ENCODE data around the gene DUSP10. TPM values are rescaled to one million over a fixed set of nuclear protein-coding genes. Genes with fewer than 3 reads are reported as not detected.

The DUSP10 gene
- total RNA-seq, 1 donor from 2014 or later = 2.6 TPM

DNA sequence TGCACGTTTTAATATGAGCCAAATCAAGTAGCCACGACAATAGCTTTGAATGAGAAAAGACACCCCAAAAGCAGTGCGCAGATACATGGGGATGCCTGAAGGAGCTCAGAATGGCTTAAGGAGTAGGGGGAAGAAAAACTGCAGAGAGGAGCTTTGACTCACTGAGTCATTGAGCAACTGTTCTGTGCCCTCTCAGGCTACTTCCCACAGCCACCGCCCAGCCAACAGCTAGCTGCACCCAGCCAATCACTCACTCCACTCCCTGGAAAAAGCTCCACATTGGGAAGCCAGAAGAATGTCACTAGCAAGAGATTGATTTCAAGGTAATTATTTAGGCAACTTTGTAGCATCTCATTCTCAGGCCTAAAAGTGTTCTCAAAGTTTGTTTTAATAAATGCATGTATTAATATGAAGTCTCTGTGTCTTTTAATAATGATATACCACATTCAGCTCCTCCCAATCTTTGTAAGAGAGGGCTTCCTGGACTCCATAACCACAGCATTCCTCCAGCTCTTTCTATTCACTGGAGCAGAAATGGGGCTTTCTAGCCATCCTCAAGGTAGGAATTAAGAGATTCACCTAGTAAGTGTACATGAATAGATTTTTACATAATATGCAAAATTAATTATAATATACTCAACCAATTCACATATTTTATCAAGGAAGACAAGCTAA, 16.8 kb downstream of the DUSP10 start:
- H3K36me3 Mint-ChIP-seq = peaks cover 2% of the 10 kb centered on the region
- Histone ChIP-seq H3K27ac (no peak overlapping the region), H3K4me2 (no peak overlapping the region), H3K36me3 (no peaks in the 10 kb centered on the region), H3K27me3 (no peaks in the 10 kb centered on the region), H2AFZ (replicated peaks) (no peak overlapping the region), H3K4me1 (peaks cover 2% of the 10 kb centered on the region), H3K9me3 (ENCODE audit: low read depth) (no peaks in the 10 kb centered on the region), H3F3A (ENCODE audit: low read depth) (no peaks in the 10 kb centered on the region), H3K4me3 (no peak overlapping the region), H4K20me1 (ENCODE audit: low read depth) (no peaks in the 10 kb centered on the region), H3K9ac (no peak overlapping the region), H3K79me2 (ENCODE audit: low read depth) (no peaks in the 10 kb centered on the region)
- TF ChIP-seq EZH2phosphoT487 (IDR thresholded peaks at IDR 0.05) (no peak), EZH2 (IDR thresholded peaks at IDR 0.05) (no peak)
- TF ChIP-seq, protein P1, sequence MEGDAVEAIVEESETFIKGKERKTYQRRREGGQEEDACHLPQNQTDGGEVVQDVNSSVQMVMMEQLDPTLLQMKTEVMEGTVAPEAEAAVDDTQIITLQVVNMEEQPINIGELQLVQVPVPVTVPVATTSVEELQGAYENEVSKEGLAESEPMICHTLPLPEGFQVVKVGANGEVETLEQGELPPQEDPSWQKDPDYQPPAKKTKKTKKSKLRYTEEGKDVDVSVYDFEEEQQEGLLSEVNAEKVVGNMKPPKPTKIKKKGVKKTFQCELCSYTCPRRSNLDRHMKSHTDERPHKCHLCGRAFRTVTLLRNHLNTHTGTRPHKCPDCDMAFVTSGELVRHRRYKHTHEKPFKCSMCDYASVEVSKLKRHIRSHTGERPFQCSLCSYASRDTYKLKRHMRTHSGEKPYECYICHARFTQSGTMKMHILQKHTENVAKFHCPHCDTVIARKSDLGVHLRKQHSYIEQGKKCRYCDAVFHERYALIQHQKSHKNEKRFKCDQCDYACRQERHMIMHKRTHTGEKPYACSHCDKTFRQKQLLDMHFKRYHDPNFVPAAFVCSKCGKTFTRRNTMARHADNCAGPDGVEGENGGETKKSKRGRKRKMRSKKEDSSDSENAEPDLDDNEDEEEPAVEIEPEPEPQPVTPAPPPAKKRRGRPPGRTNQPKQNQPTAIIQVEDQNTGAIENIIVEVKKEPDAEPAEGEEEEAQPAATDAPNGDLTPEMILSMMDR (IDR thresholded peaks at IDR 0.05) = no peak
- no peak overlapping the region for H3K4me3 Mint-ChIP-seq
- peaks cover 3% of the 10 kb centered on the region for H3K9me3 Mint-ChIP-seq
- H3K4me1 Mint-ChIP-seq = no peaks in the 10 kb centered on the region
- DNase-seq (ENCODE audit: low spot score) = no peak
- H3K27ac Mint-ChIP-seq = no peak overlapping the region
- H3K27me3 Mint-ChIP-seq (ENCODE audit: insufficient read depth, low read depth) = no peaks in the 10 kb centered on the region

DNA sequence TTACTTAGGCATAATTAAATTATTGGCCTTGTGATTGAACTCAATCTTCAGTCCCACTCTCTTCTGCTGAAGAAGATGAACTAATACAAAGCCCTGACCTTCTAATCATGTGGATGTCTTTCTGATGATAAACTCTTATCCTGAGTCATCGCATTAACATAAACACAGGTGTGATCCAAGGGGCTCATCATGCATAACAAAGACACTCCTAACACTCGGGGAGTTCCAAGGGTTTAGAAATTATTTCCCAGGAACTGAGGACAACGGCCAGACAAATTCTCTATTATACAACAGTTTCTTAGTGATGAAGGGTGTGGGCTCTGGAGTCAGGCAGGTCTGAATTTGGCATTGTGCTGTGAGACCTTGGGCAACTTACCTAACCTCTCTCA, 18.0 kb downstream of the DUSP10 start:
- Mint-ChIP-seq H3K9me3 (peaks cover 3% of the 10 kb centered on the region), H3K27me3 (ENCODE audit: insufficient read depth, low read depth) (no peaks in the 10 kb centered on the region), H3K36me3 (peaks cover 2% of the 10 kb centered on the region), H3K4me3 (no peak overlapping the region), H3K4me1 (peaks cover 4% of the 10 kb centered on the region), H3K27ac (no peak overlapping the region)
- no peaks in the 10 kb centered on the region for H3K36me3 ChIP-seq
- no peaks in the 10 kb centered on the region for H3K4me1 ChIP-seq
- no peak overlapping the region for H2AFZ ChIP-seq (replicated peaks)
- no peak overlapping the region for H3K27ac ChIP-seq
- no peak overlapping the region for H3K9ac ChIP-seq
- H3K27me3 ChIP-seq = no peaks in the 10 kb centered on the region
- H3K79me2 ChIP-seq (ENCODE audit: low read depth) = no peaks in the 10 kb centered on the region
- H3F3A ChIP-seq (ENCODE audit: low read depth) = no peaks in the 10 kb centered on the region
- H4K20me1 ChIP-seq (ENCODE audit: low read depth) = no peaks in the 10 kb centered on the region
- H3K4me2 ChIP-seq = no peak overlapping the region
- no peaks in the 10 kb centered on the region for H3K9me3 ChIP-seq (ENCODE audit: low read depth)
- DNase-seq (ENCODE audit: low spot score) = no peak
- no peak overlapping the region for H3K4me3 ChIP-seq
- TF ChIP-seq EZH2 (IDR thresholded peaks at IDR 0.05) = no peak
- TF ChIP-seq EZH2phosphoT487 (IDR thresholded peaks at IDR 0.05) = no peak
- TF ChIP-seq, protein P1 (IDR thresholded peaks at IDR 0.05) = no peak

DNA sequence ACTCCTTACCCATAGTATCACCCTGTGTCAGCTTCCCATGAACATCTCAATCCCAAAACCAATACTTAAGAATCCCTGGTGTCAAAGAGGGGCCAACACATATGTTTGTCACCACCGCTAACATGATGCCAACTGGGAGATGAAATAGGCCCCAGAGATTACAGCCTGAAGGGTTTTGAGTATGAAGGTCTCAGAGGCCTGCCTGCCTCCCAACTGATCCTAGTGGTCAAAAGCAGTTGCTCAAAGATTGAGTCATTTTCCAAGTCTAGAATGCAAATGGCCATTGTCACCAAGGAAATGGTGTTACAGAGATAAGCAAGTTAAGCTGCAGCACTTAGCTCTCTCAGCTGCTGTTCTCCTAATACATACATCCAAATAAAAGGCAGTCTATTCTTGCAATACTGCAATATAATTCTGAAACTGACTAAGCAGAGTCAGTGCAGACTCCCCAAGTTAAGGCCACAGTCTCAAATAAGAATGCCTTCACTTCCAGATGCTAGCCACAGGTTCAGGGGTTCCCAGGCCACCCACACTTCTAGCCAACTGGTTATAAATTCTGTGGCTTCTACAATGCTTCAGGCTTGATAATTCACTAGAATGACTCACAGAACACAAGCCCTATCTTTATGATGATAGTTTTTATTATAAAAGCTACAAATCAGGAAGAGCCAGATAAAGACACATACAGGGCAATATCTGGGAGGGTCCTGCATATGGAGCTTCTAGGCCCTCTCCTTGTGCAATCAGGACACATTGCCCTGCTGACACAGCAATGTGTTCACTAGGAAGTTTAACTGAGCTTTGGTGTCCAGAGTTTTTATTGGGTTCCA, 18.7 kb downstream of the DUSP10 start:
- Histone ChIP-seq H4K20me1 (ENCODE audit: low read depth) (no peaks in the 10 kb centered on the region), H3K27ac (no peak overlapping the region), H3K27me3 (no peaks in the 10 kb centered on the region), H3K9me3 (ENCODE audit: low read depth) (no peaks in the 10 kb centered on the region), H3K4me3 (no peak overlapping the region), H3K9ac (no peak overlapping the region), H3K36me3 (no peaks in the 10 kb centered on the region), H3K4me2 (no peak overlapping the region), H3K4me1 (peaks cover 5% of the 10 kb centered on the region), H2AFZ (replicated peaks) (no peak overlapping the region), H3F3A (ENCODE audit: low read depth) (no peaks in the 10 kb centered on the region), H3K79me2 (ENCODE audit: low read depth) (no peaks in the 10 kb centered on the region)
- H3K36me3 Mint-ChIP-seq = peaks cover 2% of the 10 kb centered on the region
- DNase-seq (ENCODE audit: low spot score) = no peak
- peaks cover 10% of the 10 kb centered on the region for H3K4me1 Mint-ChIP-seq
- no peaks in the 10 kb centered on the region for H3K27me3 Mint-ChIP-seq (ENCODE audit: insufficient read depth, low read depth)
- H3K4me3 Mint-ChIP-seq = no peak overlapping the region
- TF ChIP-seq EZH2 (IDR thresholded peaks at IDR 0.05) (no peak), EZH2phosphoT487 (IDR thresholded peaks at IDR 0.05) (no peak)
- TF ChIP-seq, protein P1 (IDR thresholded peaks at IDR 0.05) = no peak
- no peak overlapping the region for H3K27ac Mint-ChIP-seq
- H3K9me3 Mint-ChIP-seq = peaks cover 3% of the 10 kb centered on the region

All from neural progenitor cell (in vitro differentiated cells).